CD4-positive, CD25-positive, alpha-beta regulatory T cell (primary cell): ENCODE measurements around the gene RPE65. TPM values are rescaled to one million over a fixed set of nuclear protein-coding genes. Genes with fewer than 3 reads are reported as not detected.
"Not testable (repeated sequence)": the region's sequence is repeated elsewhere in the genome, so short reads cannot be mapped to it uniquely, and the experiment has no call there.

Experiments used
- ATAC-seq, 2 donors: fragments of 150-1000 bp; cut with Tn5 transposase; one replicate each; pipeline ENCODE4 v1.10.0; 2021; ENCODE audit warnings: low read depth in 2 of 2, moderate number of reproducible peaks in 2 of 2, moderate library complexity in 1 of 2
- DNase-seq, 3 donors: peaks; one replicate each; pipeline versions ENCODE4 v3.0.0 to v3.0.0-alpha.2; 2012 to 2022; ENCODE audit warnings: mixed read lengths in 1 of 3
- H3K27ac ChIP-seq: one replicate; pipeline ENCODE4 v1.7.0; 2013; ENCODE audit warnings: mild to moderate bottlenecking, low read length; ENCODE audit not compliant: insufficient read depth, poor library complexity, severe bottlenecking
- H3K27me3 ChIP-seq: one replicate; pipeline ENCODE4 v1.7.0; 2013; ENCODE audit warnings: low read length; ENCODE audit not compliant: control insufficient read depth, insufficient read depth
- H3K36me3 ChIP-seq: one replicate; pipeline ENCODE4 v1.7.0; 2013; ENCODE audit warnings: mild to moderate bottlenecking, low read length, moderate library complexity; ENCODE audit not compliant: control insufficient read depth, insufficient read depth
- H3K4me1 ChIP-seq: 2 replicates; pipeline ENCODE4 v1.7.0; 2013; ENCODE audit warnings: mild to moderate bottlenecking, low read length; ENCODE audit not compliant: insufficient read depth, control insufficient read depth, poor library complexity, severe bottlenecking
- H3K4me3 ChIP-seq: one replicate; pipeline ENCODE4 v1.7.0; 2013; ENCODE audit warnings: low read depth, mild to moderate bottlenecking, low read length, moderate library complexity
- H3K9me3 ChIP-seq, 2 experiments: 1 replicate in 1 of 2; 2 replicates in 1 of 2; pipeline ENCODE4 v1.7.0; 2013; ENCODE audit warnings: low read length in 2 of 2, mild to moderate bottlenecking in 1 of 2, moderate library complexity in 1 of 2; ENCODE audit not compliant: control insufficient read depth in 2 of 2
- H3K27ac Mint-ChIP-seq, 3 donors: one replicate each; pipeline ENCODE4 v1.8.0; 2020 to 2022; ENCODE audit warnings: mild to moderate bottlenecking in 3 of 3, mixed read lengths in 3 of 3, moderate library complexity in 2 of 3
- H3K27me3 Mint-ChIP-seq: one replicate; pipeline ENCODE4 v1.8.0; 2022; ENCODE audit warnings: mild to moderate bottlenecking, mixed read lengths
- H3K36me3 Mint-ChIP-seq: one replicate; pipeline ENCODE4 v1.8.0; 2020; ENCODE audit warnings: mixed read lengths
- H3K4me1 Mint-ChIP-seq, 4 donors: one replicate each; pipeline ENCODE4 v1.8.0; 2020 to 2022; ENCODE audit warnings: mixed read lengths in 4 of 4, mild to moderate bottlenecking in 1 of 4
- H3K4me3 Mint-ChIP-seq, 4 donors: one replicate each; pipeline ENCODE4 v1.8.0; 2020 to 2022; ENCODE audit warnings: mild to moderate bottlenecking in 4 of 4, mixed read lengths in 4 of 4, moderate library complexity in 3 of 4
- H3K9me3 Mint-ChIP-seq, 7 donors: one replicate each; pipeline ENCODE4 v1.8.0; 2020 to 2022; ENCODE audit warnings: mixed read lengths in 7 of 7, mild to moderate bottlenecking in 3 of 7, moderate library complexity in 2 of 7
- polyA plus RNA-seq, 4 donors: library from polyadenylated mRNA; unstranded; fragments of 300-500 nt; fragmentation: Illumina TruSeq; gene quantifications; one replicate each; pipeline ENCODE4 v1.2.3, GENCODE V29; 2021
- total RNA-seq: library from RNA; stranded (reverse); gene quantifications from one replicate; pipeline ENCODE4 v1.2.3, GENCODE V29; 2022

Gene RPE65
- total and polyA plus RNA-seq, 5 donors from 2014 or later = not detected

DNA sequence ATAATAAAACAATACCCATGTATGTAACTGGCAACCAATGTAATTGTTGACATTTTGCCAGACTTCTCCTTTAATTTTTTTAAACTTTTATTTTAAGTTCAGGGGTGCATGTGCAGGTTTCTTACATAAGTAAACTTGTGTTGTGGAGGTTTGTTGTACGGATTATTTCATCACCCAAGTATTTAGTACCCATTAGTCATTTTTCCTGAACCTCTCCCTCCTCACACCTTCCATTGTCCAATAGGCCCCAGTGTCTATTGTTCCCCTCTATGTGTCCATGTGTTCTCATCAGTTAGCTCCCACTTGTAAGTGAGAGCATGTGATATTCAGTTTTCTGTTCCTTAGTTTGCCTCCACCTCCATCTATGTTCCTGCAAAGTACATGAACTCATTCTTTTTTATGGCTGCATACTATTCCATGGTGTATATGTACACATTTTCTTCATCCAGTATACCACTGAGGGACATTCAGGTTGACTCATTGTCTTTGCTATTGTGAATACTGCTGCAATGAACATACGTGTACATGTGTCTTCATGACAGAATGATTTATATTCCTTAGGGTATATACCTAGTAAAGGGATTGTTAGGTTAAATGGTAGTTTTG lies 40.4 kb upstream of the RPE65 start:
- H3K27ac Mint-ChIP-seq = no peak overlapping the region
- H3K27me3 ChIP-seq = no peaks in the 10 kb centered on the region
- DNase-seq (no peak), ATAC-seq (no peak)
- H3K36me3 ChIP-seq = no peaks in the 10 kb centered on the region
- H3K9me3 Mint-ChIP-seq = peaks cover 0 to 3% (median 0%) of the 10 kb centered on the region in 7 donors
- no peak overlapping the region for H3K4me3 ChIP-seq
- peaks cover 5 to 35% (median 17%) of the 10 kb centered on the region in 4 donors for H3K4me1 Mint-ChIP-seq
- H3K4me1 ChIP-seq = no peaks in the 10 kb centered on the region
- H3K4me3 Mint-ChIP-seq = no peak overlapping the region
- no peaks in the 10 kb centered on the region for H3K9me3 ChIP-seq
- H3K27ac ChIP-seq = no peak overlapping the region
- no peaks in the 10 kb centered on the region for H3K27me3 Mint-ChIP-seq
- H3K36me3 Mint-ChIP-seq = no peaks in the 10 kb centered on the region

DNA sequence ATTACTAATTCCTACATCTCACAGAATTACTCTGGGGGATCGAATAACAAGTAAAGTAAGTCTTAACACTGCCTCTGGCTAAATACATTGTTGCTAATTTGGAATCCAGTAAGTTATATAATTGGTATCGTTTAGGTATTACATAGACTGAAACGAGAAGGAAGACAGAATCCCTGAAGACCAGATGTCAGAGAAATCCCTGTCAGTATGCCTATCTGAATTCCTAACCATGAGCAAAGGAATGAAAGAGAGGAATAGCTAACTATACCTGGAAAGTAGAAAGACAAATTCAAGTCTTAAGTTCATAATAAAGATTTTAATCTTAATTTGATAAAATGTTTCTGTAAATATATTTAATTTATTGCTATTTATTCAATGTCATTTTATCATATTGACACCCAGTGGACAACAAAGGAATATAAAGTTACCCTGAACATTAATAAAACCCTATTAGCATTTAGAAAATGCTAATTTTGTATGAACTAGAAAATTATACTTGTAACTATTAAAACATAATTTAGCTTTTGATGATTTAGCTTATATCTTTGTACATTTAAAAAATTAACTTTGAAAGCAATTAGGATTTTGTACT lies 35.8 kb upstream of the RPE65 start:
- Histone ChIP-seq H3K4me3 (no peak overlapping the region), H3K9me3 (no peaks in the 10 kb centered on the region), H3K36me3 (no peaks in the 10 kb centered on the region), H3K27ac (no peak overlapping the region), H3K27me3 (no peaks in the 10 kb centered on the region), H3K4me1 (no peaks in the 10 kb centered on the region)
- Mint-ChIP-seq H3K36me3 (no peaks in the 10 kb centered on the region), H3K9me3 (peaks cover 0 to 3% (median 0%) of the 10 kb centered on the region in 7 donors), H3K4me1 (peaks cover 0 to 31% (median 9%) of the 10 kb centered on the region in 4 donors), H3K27ac (no peak overlapping the region), H3K4me3 (no peak overlapping the region), H3K27me3 (no peaks in the 10 kb centered on the region)
- ATAC-seq (no peak), DNase-seq (no peak)

DNA sequence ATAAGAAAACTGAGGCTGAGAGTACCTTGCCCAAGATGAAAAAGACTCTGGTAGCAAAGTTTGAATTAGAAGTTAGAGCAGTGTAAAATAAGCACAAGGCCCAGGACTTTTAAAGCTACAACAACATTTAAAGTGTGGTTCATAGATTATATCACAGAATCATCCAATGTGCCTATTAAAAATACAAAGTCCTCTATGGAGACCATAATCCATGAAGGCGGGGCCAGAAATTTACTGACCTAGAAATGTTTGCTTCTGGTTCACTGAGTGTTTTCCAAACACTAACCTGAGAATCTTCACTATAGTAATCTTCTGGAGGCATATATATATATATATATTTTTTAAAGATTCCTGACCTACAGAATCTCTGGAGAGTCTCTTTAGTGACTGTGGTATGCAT lies 34.9 kb upstream of the RPE65 start:
- DNase-seq = no peak
- Histone ChIP-seq H3K36me3 (no peaks in the 10 kb centered on the region), H3K27me3 (no peaks in the 10 kb centered on the region), H3K27ac (no peak overlapping the region), H3K4me3 (no peak overlapping the region), H3K9me3 (no peaks in the 10 kb centered on the region), H3K4me1 (no peaks in the 10 kb centered on the region)
- Mint-ChIP-seq H3K4me1 (peaks cover 0 to 31% (median 9%) of the 10 kb centered on the region in 4 donors), H3K4me3 (no peak overlapping the region), H3K27ac (no peak overlapping the region), H3K36me3 (no peaks in the 10 kb centered on the region), H3K27me3 (no peaks in the 10 kb centered on the region), H3K9me3 (no peaks in the 10 kb centered on the region)
- ATAC-seq = no peak

DNA sequence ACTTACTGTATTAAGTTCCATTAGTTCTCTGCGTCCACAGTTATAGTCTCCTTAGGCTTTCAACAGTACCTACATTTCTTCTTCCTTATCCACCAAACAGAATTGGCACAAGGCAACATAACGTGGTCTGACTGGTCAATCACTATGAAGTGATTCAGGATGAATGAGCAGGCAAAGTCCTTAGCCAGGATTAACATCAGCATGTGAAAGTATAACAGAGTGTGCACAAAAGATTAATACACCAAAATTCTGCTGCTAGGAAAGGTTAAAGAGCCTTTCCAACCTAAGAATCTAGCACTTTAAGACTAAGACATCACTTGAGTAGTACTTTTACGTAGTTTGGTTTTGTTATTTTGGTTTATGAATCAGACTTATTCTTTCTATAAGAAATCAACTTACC lies 31.3 kb upstream of the RPE65 start:
- peaks cover 0 to 13% (median under 1%) of the 10 kb centered on the region in 4 donors for H3K4me1 Mint-ChIP-seq
- no peak overlapping the region for H3K4me3 ChIP-seq
- no peaks in the 10 kb centered on the region for H3K36me3 ChIP-seq
- H3K27me3 Mint-ChIP-seq = no peaks in the 10 kb centered on the region
- H3K27me3 ChIP-seq = no peaks in the 10 kb centered on the region
- H3K9me3 ChIP-seq = no peaks in the 10 kb centered on the region
- H3K4me3 Mint-ChIP-seq = no peak overlapping the region
- no peaks in the 10 kb centered on the region for H3K4me1 ChIP-seq
- no peaks in the 10 kb centered on the region for H3K36me3 Mint-ChIP-seq
- ATAC-seq = no peak
- no peak for DNase-seq
- H3K9me3 Mint-ChIP-seq = peaks cover 0 to 1% (median 0%) of the 10 kb centered on the region in 7 donors
- no peak overlapping the region for H3K27ac Mint-ChIP-seq
- no peak overlapping the region for H3K27ac ChIP-seq

DNA sequence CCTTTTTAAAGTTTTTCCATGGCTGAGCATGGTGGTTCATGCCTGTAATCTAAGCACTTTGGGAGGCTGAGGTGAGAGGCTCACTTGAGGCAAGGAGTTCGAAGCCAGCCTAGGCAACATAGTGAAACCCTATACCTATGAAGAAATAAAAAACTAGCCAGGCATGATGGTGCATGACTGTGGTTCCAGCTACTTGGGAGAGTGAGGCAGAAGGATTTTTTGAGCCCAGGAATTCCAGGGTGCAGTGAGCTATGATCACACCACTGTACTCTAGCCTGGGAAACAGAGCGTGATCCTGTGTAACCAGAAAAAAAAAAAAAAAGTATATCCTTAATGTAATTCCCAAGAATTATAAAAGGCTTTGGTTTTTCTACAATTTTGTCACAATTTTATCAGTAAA lies 29.7 kb upstream of the RPE65 start:
- Histone ChIP-seq H3K27ac (no peak overlapping the region), H3K36me3 (no peaks in the 10 kb centered on the region), H3K4me1 (no peaks in the 10 kb centered on the region), H3K4me3 (no peak overlapping the region), H3K27me3 (no peaks in the 10 kb centered on the region), H3K9me3 (no peaks in the 10 kb centered on the region)
- H3K27ac Mint-ChIP-seq = no peak overlapping the region
- H3K9me3 Mint-ChIP-seq = peaks cover 0 to 1% (median 0%) of the 10 kb centered on the region in 7 donors
- no peak for DNase-seq
- no peaks in the 10 kb centered on the region for H3K36me3 Mint-ChIP-seq
- no peaks in the 10 kb centered on the region for H3K27me3 Mint-ChIP-seq
- peaks cover 0 to 12% (median 0%) of the 10 kb centered on the region in 4 donors for H3K4me1 Mint-ChIP-seq
- H3K4me3 Mint-ChIP-seq = no peak overlapping the region
- ATAC-seq = no peak

DNA sequence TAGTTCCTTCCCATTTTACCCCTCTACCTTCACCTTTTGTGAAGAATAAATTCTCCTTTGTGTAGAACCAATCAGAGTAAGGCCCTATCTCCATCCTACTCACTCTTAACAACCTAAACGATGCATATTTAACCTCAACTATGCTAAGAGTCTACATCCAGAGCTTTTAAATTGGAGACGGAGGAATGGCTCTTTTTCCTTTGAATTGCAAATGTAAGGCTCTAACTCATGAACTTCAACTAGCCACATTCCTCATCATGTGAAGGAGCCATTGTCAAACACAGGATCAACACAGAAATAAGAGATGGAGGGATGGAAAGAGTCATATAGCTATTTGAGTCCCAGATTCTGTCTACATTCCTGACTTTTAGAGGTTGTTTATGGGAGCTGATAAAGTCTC lies 28.9 kb upstream of the RPE65 start:
- H3K27ac ChIP-seq = no peak overlapping the region
- H3K4me3 ChIP-seq = no peak overlapping the region
- H3K36me3 ChIP-seq = no peaks in the 10 kb centered on the region
- H3K27me3 ChIP-seq = no peaks in the 10 kb centered on the region
- ATAC-seq = no peak
- peaks cover 0 to 12% (median 0%) of the 10 kb centered on the region in 4 donors for H3K4me1 Mint-ChIP-seq
- DNase-seq = no peak
- H3K27me3 Mint-ChIP-seq = no peaks in the 10 kb centered on the region
- H3K4me3 Mint-ChIP-seq = no peak overlapping the region
- H3K4me1 ChIP-seq = no peaks in the 10 kb centered on the region
- H3K27ac Mint-ChIP-seq = no peak overlapping the region
- H3K36me3 Mint-ChIP-seq = no peaks in the 10 kb centered on the region
- peaks cover 0 to 1% (median 0%) of the 10 kb centered on the region in 7 donors for H3K9me3 Mint-ChIP-seq
- no peaks in the 10 kb centered on the region for H3K9me3 ChIP-seq

DNA sequence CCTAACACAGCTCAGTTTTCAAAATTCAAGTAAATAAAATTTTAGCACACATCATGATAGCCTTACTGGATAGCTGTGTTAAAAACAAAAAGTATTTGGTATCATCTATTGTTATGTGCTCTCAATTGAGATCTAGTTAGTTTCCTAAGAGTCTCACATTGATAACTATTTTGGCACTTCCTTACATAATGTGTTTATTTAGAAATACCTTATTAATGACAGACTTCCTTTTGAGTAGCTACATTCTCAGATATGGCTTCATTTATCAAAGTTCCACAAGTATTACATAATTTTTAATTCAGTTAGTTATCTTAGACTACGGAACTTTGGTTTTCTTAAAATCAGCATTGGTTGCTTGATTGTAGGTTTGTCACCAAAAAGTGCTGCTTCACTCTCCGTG lies 26.9 kb upstream of the RPE65 start:
- H3K4me1 Mint-ChIP-seq = peaks cover 0 to 13% (median 0%) of the 10 kb centered on the region in 4 donors
- not testable (repeated sequence) for ATAC-seq, H3K4me3 ChIP-seq, H3K27ac ChIP-seq, H3K36me3 Mint-ChIP-seq, H3K27me3 Mint-ChIP-seq, H3K4me3 Mint-ChIP-seq, H3K4me1 ChIP-seq, H3K36me3 ChIP-seq, H3K9me3 ChIP-seq, DNase-seq, H3K27me3 ChIP-seq, H3K27ac Mint-ChIP-seq, H3K9me3 Mint-ChIP-seq

DNA sequence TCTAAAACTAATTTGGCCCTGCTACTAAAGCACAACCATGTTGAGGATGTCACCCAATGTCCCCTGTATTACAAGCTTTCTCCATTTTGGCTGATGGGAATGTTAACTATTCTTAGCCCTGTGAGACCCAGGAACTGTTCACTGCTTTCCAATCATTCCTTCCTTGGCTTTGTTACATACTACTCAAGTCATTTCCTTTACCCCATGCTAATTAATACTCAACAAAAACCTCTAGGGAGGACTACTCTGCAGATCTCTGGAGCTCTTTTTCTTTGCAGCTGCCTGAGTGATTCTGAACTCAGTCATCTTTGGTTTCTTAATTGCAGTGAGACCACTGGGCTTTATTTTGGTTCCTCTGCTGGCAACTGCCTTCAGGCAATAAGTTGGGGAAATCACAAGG lies 23.3 kb upstream of the RPE65 start:
- Mint-ChIP-seq H3K27ac (no peak overlapping the region), H3K4me1 (peaks cover 0 to 11% (median 1%) of the 10 kb centered on the region in 4 donors), H3K27me3 (no peaks in the 10 kb centered on the region), H3K9me3 (peaks cover 0 to 4% (median 0%) of the 10 kb centered on the region in 7 donors), H3K36me3 (peaks cover 4% of the 10 kb centered on the region), H3K4me3 (no peak overlapping the region)
- Histone ChIP-seq H3K27me3 (no peaks in the 10 kb centered on the region), H3K4me3 (no peak overlapping the region), H3K36me3 (no peaks in the 10 kb centered on the region), H3K9me3 (no peaks in the 10 kb centered on the region), H3K4me1 (no peaks in the 10 kb centered on the region), H3K27ac (no peak overlapping the region)
- DNase-seq (no peak), ATAC-seq (no peak)
